A375 (cell line): Measurements from ENCODE around the gene EME1. TPM values are rescaled to one million over a fixed set of nuclear protein-coding genes. Genes with fewer than 3 reads are reported as not detected.

ENCODE experiments used
- small RNA-seq: library from RNA; depleted of rRNA; stranded (forward); fragments of <200 nt; gene quantifications from one replicate; pipeline ENCODE3, GENCODE V24; 2014
- total RNA-seq: library from RNA; depleted of rRNA; stranded (reverse); fragments of >200 nt; shearing (Covaris generic); gene quantifications from 2 replicates; pipeline ENCODE4 v1.2.3, GENCODE V29; 2014; rRNA removed

Gene EME1
- total RNA-seq, result 27.2 and 31.6 TPM in 2 replicates

GRCh38 chr17:50372758-50373556 is at the start of gene EME1, which contains the start of gene MRPL27:
Gene EME1, plus strand, starts transcription at chr17:50373229. Its CDS starts 1,980 bp downstream, at chr17:50375209.
Gene MRPL27, minus strand, starts transcription at chr17:50373184. Its CDS starts 14 bp downstream, at chr17:50373170.

GRCh38 chr17:50345432-50346312 is 27.4 kb upstream of the EME1 start, which contains the start of gene XYLT2:
Gene XYLT2, plus strand, starts transcription at chr17:50346126. Its CDS starts 15 bp downstream, at chr17:50346141.

GRCh38 chr17:50397111-50397918 is 24.3 kb downstream of the EME1 start, which contains the start of gene LRRC59:
Gene LRRC59, minus strand, starts transcription at chr17:50397523. Its CDS starts 206 bp downstream, at chr17:50397317.

GRCh38 chr17:50425682-50426471 is 52.8 kb downstream of the EME1 start, which contains the start of gene ACSF2:
Gene ACSF2, plus strand, starts transcription at chr17:50426218. Its CDS starts 44 bp downstream, at chr17:50426262.

Small RNA genes within 50 kb of the gene (small RNA-seq; reads per million reads assigned to genes)
- gene RF00019, result not detected

Other genes starting within 250 kb of the EME1 start
- gene SAMD14, start 243.1 kb upstream of the EME1 start, total RNA-seq, result 0.87 and 2.8 TPM in 2 replicates
- 46.2 and 52.8 TPM in 2 replicates for gene PPP1R9B, start 222.6 kb upstream of the EME1 start, total RNA-seq
- not detected in 2 replicates for gene SGCA, start 207.2 kb upstream of the EME1 start, total RNA-seq
- gene COL1A1, start 171.6 kb upstream of the EME1 start, total RNA-seq, result 0.30 and 0.45 TPM in 2 replicates
- gene TMEM92, start 98.8 kb upstream of the EME1 start, total RNA-seq, result 0.19 and 0.21 TPM in 2 replicates
- 33.5 and 34.5 TPM in 2 replicates for gene XYLT2, start 27.1 kb upstream of the EME1 start, total RNA-seq
- gene MRPL27, start within 50 bp of the EME1 start, total RNA-seq, result 97.8 and 107 TPM in 2 replicates
- gene LRRC59, start 24.3 kb downstream of the EME1 start, total RNA-seq, result 167 and 171 TPM in 2 replicates
- gene ACSF2, start 53.0 kb downstream of the EME1 start, total RNA-seq, result 16.6 and 18.0 TPM in 2 replicates
- not detected in 2 replicates for gene CHAD, start 95.7 kb downstream of the EME1 start, total RNA-seq
- 34.4 and 37.4 TPM in 2 replicates for gene RSAD1, start 105.6 kb downstream of the EME1 start, total RNA-seq
- 1.7 and 2.0 TPM in 2 replicates for gene MYCBPAP, start 135.2 kb downstream of the EME1 start, total RNA-seq
- gene EPN3, start 159.5 kb downstream of the EME1 start, total RNA-seq, result not detected in 2 replicates
- gene SPATA20, start 173.9 kb downstream of the EME1 start, total RNA-seq, result 59.5 and 65.7 TPM in 2 replicates
- gene CACNA1G, start 187.5 kb downstream of the EME1 start, total RNA-seq, result 0.05 and 0.08 TPM in 2 replicates